Glomerular endothelial cell (primary cell): ENCODE data around the gene CHN2. TPM values are rescaled to one million over a fixed set of nuclear protein-coding genes. Genes with fewer than 3 reads are reported as not detected.

Experiments
- DNase-seq: peaks from one replicate; pipeline ENCODE4 v3.0.0-alpha.2; 2011; ENCODE audit warnings: low read depth, low spot score; ENCODE audit errors: extremely low read depth
- total RNA-seq: library from RNA; depleted of rRNA; stranded (reverse); fragments of >200 nt; gene quantifications from 2 replicates; pipeline ENCODE4 v1.2.3, GENCODE V29; 2015

CHN2 gene
- 6.9 and 7.0 TPM in 2 replicates for total RNA-seq

DNA sequence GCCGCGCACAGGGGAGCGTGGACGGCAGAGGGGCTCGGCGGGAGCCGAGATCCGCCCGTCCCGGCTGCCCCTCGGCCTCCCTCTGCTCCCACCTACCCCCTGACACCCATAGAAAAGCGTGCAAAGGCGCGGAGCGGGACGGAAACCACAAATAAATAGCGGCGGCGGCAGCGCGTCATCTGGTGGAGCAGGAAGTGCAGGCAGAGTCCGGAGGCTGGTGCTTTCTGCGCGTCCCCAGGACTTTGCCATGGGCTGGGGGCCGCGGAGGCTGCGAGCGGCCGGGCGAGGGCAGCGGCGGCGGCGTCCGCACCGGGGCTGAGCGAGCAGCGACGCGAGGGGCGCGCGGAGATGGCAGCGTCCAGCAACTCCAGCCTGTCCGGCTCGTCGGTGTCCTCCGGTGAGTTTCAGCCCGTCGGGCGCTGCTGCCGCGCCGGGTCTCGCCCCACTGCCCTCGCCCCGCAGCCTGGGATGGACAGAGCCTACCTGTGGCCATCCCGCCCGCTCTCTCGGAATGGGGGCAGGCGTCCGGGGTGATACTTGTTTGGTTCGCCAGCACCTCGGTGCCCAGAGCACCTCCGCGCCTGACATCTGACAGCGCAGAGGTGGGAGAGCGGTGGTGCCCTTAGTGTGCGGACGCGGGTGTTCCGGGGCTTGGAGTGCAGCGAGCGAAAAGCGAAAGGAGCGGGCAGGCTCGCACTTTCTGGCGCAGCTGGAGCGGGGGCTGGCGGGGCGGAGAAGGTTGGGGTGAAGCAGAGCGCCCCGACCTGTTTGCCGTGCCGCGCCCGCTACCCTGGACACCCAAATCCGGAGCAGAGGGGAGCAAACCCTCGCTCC, at the start of gene CHN2:
Gene CHN2 (plus strand): TSS at position 182 of the 834 bp plus-strand sequence.
- DNase-seq = no peak

DNA sequence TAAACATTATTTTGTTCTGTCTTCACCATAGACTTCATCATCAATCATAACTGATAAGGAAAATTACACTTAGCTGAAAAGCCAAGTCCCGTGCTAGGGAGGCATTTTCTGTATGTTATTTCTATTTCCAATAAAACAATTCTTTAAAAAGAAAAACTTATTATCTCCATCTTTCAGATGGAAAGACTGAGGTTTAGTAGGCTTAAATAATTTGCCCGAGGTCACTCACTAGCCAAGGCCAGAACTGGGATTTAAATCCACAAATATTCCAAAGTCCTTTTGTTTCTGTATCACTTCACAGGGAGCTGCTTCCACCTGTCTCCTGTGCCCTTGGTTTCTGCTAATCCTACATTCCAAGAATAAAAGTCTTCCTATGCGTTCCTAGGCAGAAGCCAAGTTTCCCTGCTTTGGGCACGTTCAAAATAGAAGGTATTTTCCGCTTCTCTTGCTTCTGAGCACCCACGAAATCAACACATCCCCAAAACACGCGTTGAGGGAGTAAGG, 49.0 kb upstream of the CHN2 start:
- no peak for DNase-seq

GRCh38 chr7:29146057-29146706, 48.4 kb upstream of the CHN2 start, which contains the start of gene CPVL:
Gene CPVL (minus strand): TSS chr7:29146537. CDS start chr7:29121061, 25,476 bp downstream.
- DNase-seq = no peak

DNA sequence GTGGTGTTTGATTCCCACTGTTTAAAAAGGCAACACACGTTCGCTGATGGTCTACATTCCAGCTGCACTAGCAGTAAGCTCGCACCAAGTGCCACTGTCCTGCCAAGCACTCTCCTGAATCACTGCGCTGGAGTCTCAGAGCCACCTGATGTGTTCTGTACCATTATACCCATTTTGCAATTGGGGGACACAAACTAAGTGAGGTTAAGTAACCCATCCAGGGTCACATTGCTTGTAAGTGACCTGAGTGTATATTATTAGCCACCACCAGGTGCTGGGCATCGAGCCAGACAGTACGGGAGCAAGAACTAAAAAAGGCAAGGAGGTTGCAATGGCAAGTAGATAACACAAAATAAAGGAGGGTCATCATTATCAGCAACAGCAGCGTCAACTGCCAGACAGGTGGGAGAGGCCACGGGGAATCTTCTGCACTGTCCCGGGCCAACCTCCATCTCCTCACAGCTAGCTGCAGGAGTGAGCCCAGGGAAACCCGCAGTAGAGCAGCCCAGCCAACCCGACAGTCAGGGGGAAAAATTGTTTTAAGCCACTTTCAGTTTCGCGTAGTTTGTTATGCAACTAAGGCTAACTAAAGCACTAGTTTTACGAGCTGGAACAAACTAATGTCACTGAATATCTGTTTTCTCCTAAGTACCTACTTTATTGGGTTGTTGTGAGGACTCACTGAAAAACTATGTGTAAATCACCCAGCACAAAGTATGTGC, 47.5 kb upstream of the CHN2 start:
- no peak for DNase-seq

- no peak for DNase-seq
These were observed 46.8 kb upstream of the CHN2 start for GRCh38 chr7:29147821-29148220.

- no peak for DNase-seq
These were observed 45.5 kb upstream of the CHN2 start for GRCh38 chr7:29149036-29149435.

- DNase-seq = no peak
These were observed 43.7 kb upstream of the CHN2 start for GRCh38 chr7:29150856-29151255.

- no peak for DNase-seq
These were observed 40.5 kb upstream of the CHN2 start for GRCh38 chr7:29154076-29154475.

DNA sequence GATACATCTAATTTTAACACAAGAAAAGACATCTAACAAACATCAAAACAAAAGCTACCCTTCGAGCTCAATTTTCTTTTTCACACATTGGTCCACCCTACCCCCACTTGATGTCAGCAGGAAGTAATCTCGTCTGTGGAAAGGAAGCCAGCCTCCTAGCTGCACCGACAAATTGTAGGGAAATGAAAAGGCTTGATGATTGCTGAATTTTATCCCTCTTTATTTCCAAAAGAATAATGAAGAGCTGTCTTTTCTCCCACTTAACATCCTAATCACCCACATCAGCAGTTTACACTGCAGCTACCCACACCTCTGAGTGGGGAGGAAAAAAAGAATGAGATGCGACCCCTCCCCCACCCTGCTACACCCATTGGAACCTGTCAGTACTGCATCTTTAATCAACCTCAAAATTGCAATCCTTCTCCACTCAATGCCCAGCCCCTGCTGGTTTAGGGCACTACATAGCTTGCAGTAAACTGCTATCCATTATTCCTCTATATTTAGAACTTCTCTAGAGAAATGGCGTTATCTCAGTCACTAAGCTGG, 37.6 kb upstream of the CHN2 start:
- DNase-seq = no peak

- DNase-seq = no peak
These were observed 35.7 kb upstream of the CHN2 start for GRCh38 chr7:29158795-29159423.

- no peak for DNase-seq
These were observed 34.5 kb upstream of the CHN2 start for GRCh38 chr7:29160080-29160479.

- no peak for DNase-seq
These were observed 33.3 kb upstream of the CHN2 start for GRCh38 chr7:29161231-29161630.

DNA sequence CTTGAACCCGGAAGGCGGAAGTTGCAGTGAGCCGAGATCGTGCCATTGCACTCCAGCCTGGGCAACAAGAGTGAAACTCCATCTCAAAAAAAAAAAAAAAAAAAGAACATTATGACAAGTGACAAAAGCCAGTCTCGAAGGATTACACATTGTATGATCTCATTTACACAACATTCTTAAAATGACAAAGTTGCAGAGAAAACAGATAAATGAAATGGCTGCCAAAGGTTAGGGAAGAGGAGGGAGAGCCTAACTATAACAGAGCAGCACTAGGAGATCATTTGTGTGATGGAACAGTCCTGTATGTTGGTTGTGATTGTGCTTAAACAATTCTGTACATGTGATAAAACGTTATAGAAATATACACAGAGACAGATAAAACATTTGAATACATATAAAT, 32.0 kb upstream of the CHN2 start:
- no peak for DNase-seq

GRCh38 chr7:29163854-29164253, 30.7 kb upstream of the CHN2 start:
- no peak for DNase-seq

- no peak for DNase-seq
These were observed 26.9 kb upstream of the CHN2 start for GRCh38 chr7:29167721-29168120.

- DNase-seq = no peak
These were observed 23.8 kb upstream of the CHN2 start for GRCh38 chr7:29170781-29171180.

GRCh38 chr7:29173458-29173857, 21.1 kb upstream of the CHN2 start:
- no peak for DNase-seq

DNA sequence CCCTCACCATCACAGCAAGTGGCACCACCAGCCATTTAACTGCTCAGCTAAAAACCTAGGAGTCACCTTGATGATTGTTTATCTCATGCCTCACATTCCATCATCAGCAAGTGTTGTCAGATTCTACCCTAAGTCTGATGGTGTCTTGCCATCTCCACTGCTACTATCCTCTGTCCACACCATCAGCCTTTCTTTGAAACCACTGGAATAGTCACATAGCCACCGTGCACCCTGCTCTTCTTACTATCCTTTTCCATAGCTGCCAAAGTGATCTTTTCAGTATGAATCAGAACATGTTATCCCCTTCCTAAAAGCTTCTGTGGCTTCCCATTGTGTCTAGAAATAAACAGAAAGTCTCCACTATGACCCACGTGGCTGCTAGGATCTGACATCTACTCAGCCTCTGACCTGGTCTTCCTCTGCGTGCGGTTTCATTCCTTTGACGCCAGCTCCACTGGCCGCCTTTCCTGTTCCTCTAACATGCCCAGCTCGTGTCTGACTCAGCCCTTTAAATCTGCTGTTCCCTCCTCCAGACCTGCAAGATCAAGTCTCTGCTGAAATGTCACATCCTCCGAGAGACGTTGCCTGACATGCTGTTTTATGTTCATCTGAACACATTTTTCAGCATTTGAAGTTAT, 16.5 kb upstream of the CHN2 start:
- peak; percentile 72 for DNase-seq

- no peak for DNase-seq
These were observed 15.5 kb upstream of the CHN2 start for GRCh38 chr7:29179115-29179514.

DNA sequence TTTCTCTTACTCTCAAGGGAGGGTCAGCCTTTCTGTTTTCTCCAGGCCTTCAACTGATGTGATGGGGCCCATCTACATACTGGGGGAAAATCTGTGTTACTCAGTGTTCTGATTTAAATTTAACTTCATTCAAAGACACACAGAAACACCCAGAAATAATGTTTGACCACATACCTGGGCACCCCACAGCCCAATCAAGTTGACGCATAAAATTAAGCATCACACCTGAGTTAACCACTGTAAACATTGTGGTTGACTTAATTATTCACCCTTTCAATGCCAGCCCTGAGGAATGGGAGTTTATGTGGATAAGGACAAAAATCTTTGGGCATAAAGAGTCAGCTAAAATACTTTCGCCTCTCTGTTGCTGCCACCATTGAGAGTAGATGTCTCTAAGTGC, 10.0 kb upstream of the CHN2 start:
- DNase-seq = no peak
